HepG2 (cell line): ENCODE results near the gene B4GALT1. TPM values are rescaled to one million over a fixed set of nuclear protein-coding genes. Genes with fewer than 3 reads are reported as not detected.

Experiments
- ATAC-seq: fragments of 200-7000 bp; cut with Tn5 transposase; 3 replicates; pipeline ENCODE4 v1.9.1; 2020; ENCODE audit warnings: mild to moderate bottlenecking, moderate library complexity
- BruUV-seq: library from RNA; stranded (reverse); fragments of 400-500 nt; replicated peaks from 2 replicates; lab custom pipeline; 2021; lab: Mats Ljungman, UMichigan
- CTCF ChIA-PET: fragments of 300-600 bp; formaldehyde crosslinking; extraction: SDS; loops from one replicate; lab custom pipeline; 2021; ENCODE audit warnings: low total read pairs, inconsistent platforms, low intra/inter-chr PET ratio; lab: Yijun Ruan, JAX
- POLR2A ChIA-PET: fragments of 350-600 bp; sonication (Branson Sonifier 250); formaldehyde crosslinking; loops from one replicate; lab custom pipeline; 2020; ENCODE audit warnings: antibody characterized with exemption, inconsistent platforms; lab: Yijun Ruan, JAX
- DNase-seq: peaks from one replicate; pipeline ENCODE4 v3.0.0-alpha.2; 2015; ENCODE audit warnings: low spot score
- FAIRE-seq: peaks from 3 replicates; lab custom pipeline; 2011; peaks lifted over from hg19 to GRCh38; lab: Jason Lieb, UNC
- H2AFZ ChIP-seq: one replicate; pipeline ENCODE4 v1.6.1; 2011; ENCODE audit warnings: low read length, inconsistent platforms
- H3K27ac ChIP-seq: fragments of 300-600 bp; 3 replicates; pipeline ENCODE4 v1.8.0; 2011; ENCODE audit warnings: mixed run types, mild to moderate bottlenecking, mixed read lengths, low read length, inconsistent platforms; ENCODE audit not compliant: insufficient read depth; ENCODE audit errors: extremely low read length
- H3K27me3 ChIP-seq, 2 experiments: fragments of 200-600 bp in 1 of 2; 2 replicates in 1 of 2; 3 replicates in 1 of 2; pipeline versions ENCODE4 v1.6.0 to v1.8.0; 2011; ENCODE audit warnings: low read length in 2 of 2, mild to moderate bottlenecking in 2 of 2, moderate library complexity in 2 of 2, inconsistent platforms in 1 of 2; ENCODE audit not compliant: insufficient read depth in 2 of 2, control insufficient read depth in 1 of 2
- H3K36me3 ChIP-seq, 2 experiments: fragments of 200-600 bp in 1 of 2; replicated peaks in 1 of 2; 2 replicates in 1 of 2; 3 replicates in 1 of 2; pipeline versions ENCODE4 v1.5.1 to v1.8.0; 2011; ENCODE audit warnings: low read length in 2 of 2, inconsistent platforms in 1 of 2; ENCODE audit not compliant: insufficient read depth in 2 of 2, control insufficient read depth in 1 of 2
- H3K4me1 ChIP-seq: 2 replicates; pipeline ENCODE4 v1.5.1; 2012; ENCODE audit warnings: low read length, inconsistent platforms; ENCODE audit not compliant: insufficient read depth
- H3K4me2 ChIP-seq: 2 replicates; pipeline ENCODE4 v1.6.0; 2011; ENCODE audit warnings: low read depth, low read length, inconsistent platforms
- H3K4me3 ChIP-seq, 3 experiments: fragments of 200-600 bp in 1 of 3; sonication (generic), shearing (Covaris generic) in 1 of 3; replicated peaks in 1 of 3; 2 replicates each; pipeline ENCODE4 v1.5.1; 2011 to 2016; ENCODE audit warnings: low read length in 3 of 3, inconsistent platforms in 2 of 3, low read depth in 2 of 3, mild to moderate bottlenecking in 2 of 3, control low read depth in 1 of 3, mixed read lengths in 1 of 3; ENCODE audit not compliant: insufficient read depth in 1 of 3
- H3K79me2 ChIP-seq: one replicate; pipeline ENCODE4 v1.6.1; 2011; ENCODE audit warnings: low read length, inconsistent platforms; ENCODE audit not compliant: insufficient read depth
- H3K9ac ChIP-seq: 2 replicates; pipeline ENCODE4 v1.6.0; 2011; ENCODE audit warnings: mild to moderate bottlenecking, low read depth, low read length, inconsistent platforms; ENCODE audit not compliant: insufficient read depth
- H3K9me3 ChIP-seq: 2 replicates; pipeline ENCODE4 v1.5.1; 2012; ENCODE audit warnings: mild to moderate bottlenecking, low read length
- H4K20me1 ChIP-seq: 2 replicates; pipeline ENCODE4 v1.6.0; 2011; ENCODE audit warnings: inconsistent platforms, mild to moderate bottlenecking, low read length, moderate library complexity; ENCODE audit not compliant: insufficient read depth
- HNRNPH1 ChIP-seq: fragments of 200-400 bp; formaldehyde crosslinking; optimal IDR thresholded peaks from 2 replicates; pipeline ENCODE3; 2017; ENCODE audit warnings: mild to moderate bottlenecking, low read depth, low read length
- KDM2A ChIP-seq: sonication (generic); formaldehyde crosslinking; IDR thresholded peaks from 2 replicates; pipeline ENCODE4 v1.4.0; 2020; ENCODE audit warnings: low read depth, missing genetic modification reagents, borderline replicate concordance
- KLF15 ChIP-seq: sonication (generic); formaldehyde crosslinking; IDR thresholded peaks from 2 replicates; pipeline ENCODE4 v1.8.1; 2023; ENCODE audit warnings: borderline replicate concordance, mild to moderate bottlenecking, inconsistent platforms, missing genetic modification reagents, mixed read lengths
- MIER3 ChIP-seq: IDR thresholded peaks from 2 replicates; pipeline ENCODE4 v1.6.1; 2016; ENCODE audit warnings: missing compliant biosample characterization, borderline replicate concordance
- PAF1 ChIP-seq: IDR thresholded peaks from 2 replicates; pipeline ENCODE4 v1.6.1; 2016; ENCODE audit warnings: missing genetic modification reagents, missing compliant biosample characterization
- RXRA ChIP-seq: sonication (generic); formaldehyde crosslinking; IDR thresholded peaks from 2 replicates; pipeline ENCODE4 v1.5.1; 2020; ENCODE audit warnings: missing genetic modification reagents
- SP4 ChIP-seq: sonication (generic); formaldehyde crosslinking; IDR thresholded peaks from 2 replicates; pipeline ENCODE4 v1.8.1; 2023; ENCODE audit warnings: mild to moderate bottlenecking, missing genetic modification reagents
- ZBTB1 ChIP-seq: sonication (generic); formaldehyde crosslinking; IDR thresholded peaks from 2 replicates; pipeline ENCODE4 v1.4.0; 2020; ENCODE audit warnings: missing genetic modification reagents, borderline replicate concordance
- ZFP36 ChIP-seq: fragments of 150-350 bp; IDR thresholded peaks from 2 replicates; pipeline ENCODE4 v1.6.1; 2018; ENCODE audit warnings: borderline replicate concordance, low read length, low read depth; ENCODE audit not compliant: partially characterized antibody
- ZFP36L2 ChIP-seq: sonication (generic); formaldehyde crosslinking; IDR thresholded peaks from 2 replicates; pipeline ENCODE4 v1.4.0; 2020; ENCODE audit warnings: missing genetic modification reagents
- ZNF232 ChIP-seq: sonication (generic); formaldehyde crosslinking; IDR thresholded peaks from 2 replicates; pipeline ENCODE4 v1.4.0; 2020; ENCODE audit warnings: missing genetic modification reagents, borderline replicate concordance
- ZNF468 ChIP-seq: sonication (generic); formaldehyde crosslinking; IDR thresholded peaks from 2 replicates; pipeline ENCODE4 v1.8.0; 2022; ENCODE audit warnings: mild to moderate bottlenecking, moderate library complexity, missing genetic modification reagents
- ZNF652 ChIP-seq: IDR thresholded peaks from 2 replicates; pipeline ENCODE4 v1.6.1; 2016; ENCODE audit warnings: low read depth, borderline replicate concordance
- ZNF75D ChIP-seq: sonication (generic); formaldehyde crosslinking; IDR thresholded peaks from 2 replicates; pipeline ENCODE4 v1.8.1; 2023; ENCODE audit warnings: missing genetic modification reagents, mild to moderate bottlenecking, borderline replicate concordance
- ZSCAN20 ChIP-seq: sonication (generic); formaldehyde crosslinking; IDR thresholded peaks from 2 replicates; pipeline ENCODE4 v1.4.0; 2020; ENCODE audit warnings: missing genetic modification reagents, mild to moderate bottlenecking, borderline replicate concordance
- WGBS: methylation state at CpG from one replicate; pipeline ENCODE4 v1.1.6; 2017; ENCODE audit warnings: low lambda C conversion rate; 5-methylcytosine and 5-hydroxymethylcytosine counted together
- in situ Hi-C: cut with HindIII; loops from 2 replicates; pipeline ENCODE4 v1.10.0; 2017; ENCODE audit warnings: low pct_unique_long_range_greater_than_20kb; ENCODE audit not compliant: extremely low pct_ligation_motif_present
- intact Hi-C: fragments of 100-400 bp; cut with micrococcal nuclease; formaldehyde crosslinking; loops from one replicate; pipeline ENCODE4 v1.10.0; 2022; ENCODE audit not compliant: unreplicated experiment
- polyA plus RNA-seq, 8 experiments: library from polyadenylated mRNA; depleted of rRNA in 3 of 8; stranded (reverse) in 7 of 8; unstranded in 1 of 8; fragments of >200 nt; fragmentation: Illumina TruSeq in 4 of 8; extraction: Trizol in 4 of 8; gene quantifications; 2 replicates each; pipeline versions ENCODE4 v1.2.1 to v1.2.3, GENCODE V29; 2011 to 2016; ENCODE audit warnings: low read depth in 4 of 8, missing spikeins in 1 of 8, mixed read lengths in 1 of 8; ENCODE audit not compliant: insufficient read depth in 1 of 8
- total RNA-seq, 5 experiments: library from RNA; depleted of rRNA; stranded (reverse); fragments of >200 nt; fragmentation: Illumina TruSeq; extraction: Trizol; gene quantifications; 2 replicates each; pipeline ENCODE4 v1.2.3, GENCODE V29; 2016; ENCODE audit warnings: low read depth in 1 of 5
- TF ChIP-seq, protein P1 (sequence below): sonication (generic); formaldehyde crosslinking; IDR thresholded peaks from 2 replicates; pipeline ENCODE4 v1.9.0; 2022; ENCODE audit warnings: missing genetic modification reagents, mild to moderate bottlenecking, borderline replicate concordance

B4GALT1 gene
- total and polyA plus RNA-seq, 2 of the 13 experiments (the other 11 are each of a cell fraction or from before 2014, with no cell fraction given) = 15.7 to 33.5 TPM

GRCh38 chr9:33124046-33124445 lies 43.1 kb downstream of the B4GALT1 start:
- no peak overlapping the region for H3K4me2 ChIP-seq
- no TSS peak for BruUV-seq
- no peak overlapping the region for H2AFZ ChIP-seq
- H4K20me1 ChIP-seq = 0 out of 2 replicates have a peak, but pooled peaks cover 3% of the 10 kb centered on the region
- H3K36me3 ChIP-seq = peaks cover 14 to 50% of the 10 kb centered on the region in 2 experiments
- DNase-seq (no peak), FAIRE-seq (no peak), ATAC-seq (no peak)
- H3K79me2 ChIP-seq = no peaks in the 10 kb centered on the region
- H3K9ac ChIP-seq = no peak overlapping the region
- POLR2A ChIA-PET = no interaction called here
- in situ Hi-C loops (no loop called here), intact Hi-C loops (no loop called here)
- TF ChIP-seq, protein P1, sequence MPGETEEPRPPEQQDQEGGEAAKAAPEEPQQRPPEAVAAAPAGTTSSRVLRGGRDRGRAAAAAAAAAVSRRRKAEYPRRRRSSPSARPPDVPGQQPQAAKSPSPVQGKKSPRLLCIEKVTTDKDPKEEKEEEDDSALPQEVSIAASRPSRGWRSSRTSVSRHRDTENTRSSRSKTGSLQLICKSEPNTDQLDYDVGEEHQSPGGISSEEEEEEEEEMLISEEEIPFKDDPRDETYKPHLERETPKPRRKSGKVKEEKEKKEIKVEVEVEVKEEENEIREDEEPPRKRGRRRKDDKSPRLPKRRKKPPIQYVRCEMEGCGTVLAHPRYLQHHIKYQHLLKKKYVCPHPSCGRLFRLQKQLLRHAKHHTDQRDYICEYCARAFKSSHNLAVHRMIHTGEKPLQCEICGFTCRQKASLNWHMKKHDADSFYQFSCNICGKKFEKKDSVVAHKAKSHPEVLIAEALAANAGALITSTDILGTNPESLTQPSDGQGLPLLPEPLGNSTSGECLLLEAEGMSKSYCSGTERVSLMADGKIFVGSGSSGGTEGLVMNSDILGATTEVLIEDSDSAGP (CRISPR knock-in tag) = no peak
- no peak for TF ChIP-seq ZBTB1 (CRISPR knock-in tag)
- no peak for TF ChIP-seq RXRA (CRISPR knock-in tag)
- no peak for TF ChIP-seq ZNF652 (CRISPR knock-in tag)
- no peak for TF ChIP-seq KLF15 (CRISPR knock-in tag)
- no peak for TF ChIP-seq ZNF75D (CRISPR knock-in tag)
- TF ChIP-seq KDM2A (CRISPR knock-in tag) = no peak
- TF ChIP-seq ZFP36 = no peak
- no peak for TF ChIP-seq MIER3 (CRISPR knock-in tag)
- no peak for TF ChIP-seq ZNF232 (CRISPR knock-in tag)
- TF ChIP-seq ZNF468 = no peak
- TF ChIP-seq HNRNPH1 = no peak
- TF ChIP-seq ZFP36L2 (CRISPR knock-in tag) = no peak
- no peak for TF ChIP-seq PAF1 (CRISPR knock-in tag)
- TF ChIP-seq ZSCAN20 (CRISPR knock-in tag) = no peak
- TF ChIP-seq SP4 (CRISPR knock-in tag) = no peak
- H3K4me3 ChIP-seq = no peak overlapping the region
- CTCF ChIA-PET = no interaction called here
- WGBS = 96% methylated on average over 5 of the region's 5 CpGs
- H3K4me1 ChIP-seq = no peaks in the 10 kb centered on the region
- no peak overlapping the region for H3K27ac ChIP-seq
- H3K27me3 ChIP-seq = no peaks in the 10 kb centered on the region
- no peaks in the 10 kb centered on the region for H3K9me3 ChIP-seq
